Body of pancreas (tissue), 4 donors: ENCODE data around the gene PLOD2.

Experiments
- CTCF ChIP-seq, 7 experiments: fragments of 450-650 bp in 4 of 7; fragments of 200-600 bp in 3 of 7; sonication (generic) in 3 of 7; IDR thresholded peaks; one replicate each; pipeline ENCODE4 v1.5.1; 2016 to 2019; ENCODE audit warnings: antibody characterized with exemption in 7 of 7
- POLR2A ChIP-seq, 3 donors: fragments of 450-650 bp; IDR thresholded peaks; one replicate each; pipeline ENCODE4 v1.6.1; 2016; ENCODE audit warnings: antibody characterized with exemption in 3 of 3, mild to moderate bottlenecking in 2 of 3

- no peak for TF ChIP-seq CTCF (IDR thresholded peaks at IDR 0.05)
- TF ChIP-seq POLR2A (IDR thresholded peaks at IDR 0.05) = no peak
Observed at GRCh38 chr3:146195605-146196004, 34.6 kb upstream of the PLOD2 start.
